ENCODE results near the gene NEURL3. TPM values are rescaled to one million over a fixed set of nuclear protein-coding genes. Genes with fewer than 3 reads are reported as not detected.

NEURL3 gene
- total and polyA plus RNA-seq, 9 of the 15 experiments (the other 6 are each of a cell fraction or from before 2014, with no cell fraction given) = not detected

DNA sequence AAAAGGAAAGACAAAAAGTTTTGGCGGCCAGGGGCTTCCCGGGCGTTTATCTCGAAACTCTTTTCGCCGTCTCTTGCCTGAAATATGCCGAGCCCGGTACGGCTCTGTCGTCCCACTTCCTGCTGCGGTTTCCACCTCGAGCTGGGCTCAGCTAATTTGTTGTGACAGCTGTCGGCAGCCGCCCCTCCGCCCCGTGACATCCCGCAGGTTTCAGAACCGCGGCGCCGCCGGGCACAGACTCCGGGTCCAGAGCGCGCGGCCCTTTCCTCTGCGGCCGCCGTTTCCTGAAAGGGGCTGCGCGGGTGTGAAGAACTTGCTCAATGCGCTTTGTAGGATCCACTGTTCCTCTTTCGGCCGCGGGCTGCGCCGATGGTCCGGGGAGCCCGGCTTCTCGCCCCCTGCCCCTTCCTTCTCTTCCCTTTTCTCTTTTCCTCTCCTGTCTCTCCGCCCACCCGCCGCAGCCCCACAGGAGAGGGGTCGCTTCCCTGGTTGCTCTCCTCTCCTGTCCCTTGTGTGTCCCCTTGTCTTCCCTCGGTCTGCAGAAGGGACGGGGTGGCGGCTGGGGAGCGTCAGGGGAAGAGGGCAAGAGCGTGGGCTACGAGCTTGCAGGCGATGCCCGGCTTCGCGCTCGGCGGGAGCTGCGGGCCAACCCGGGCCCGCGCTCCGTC, 32.0 kb upstream of the NEURL3 start (continued):
- peak; percentile 50; the same call in 1 of the 2 replicates for TF ChIP-seq SMARCE1 (IDR thresholded peaks at IDR 0.05)
- TF ChIP-seq ZBED1 (IDR thresholded peaks at IDR 0.05) = peak; percentile 84
- peak; percentile 68 for TF ChIP-seq GABPA (tag; conservative IDR thresholded peaks at IDR 0.05; ENCODE audit: low read depth)
- TF ChIP-seq FOSL1 (tag; conservative IDR thresholded peaks at IDR 0.05) = no peak
- no peak for TF ChIP-seq ZFP1 (CRISPR knock-in tag; IDR thresholded peaks at IDR 0.05)
- TF ChIP-seq HDAC1 (IDR thresholded peaks at IDR 0.05) = peak in 1 of 2 experiments; percentile 28; a peak in 1 of 4 replicates
- TF ChIP-seq, protein P1, sequence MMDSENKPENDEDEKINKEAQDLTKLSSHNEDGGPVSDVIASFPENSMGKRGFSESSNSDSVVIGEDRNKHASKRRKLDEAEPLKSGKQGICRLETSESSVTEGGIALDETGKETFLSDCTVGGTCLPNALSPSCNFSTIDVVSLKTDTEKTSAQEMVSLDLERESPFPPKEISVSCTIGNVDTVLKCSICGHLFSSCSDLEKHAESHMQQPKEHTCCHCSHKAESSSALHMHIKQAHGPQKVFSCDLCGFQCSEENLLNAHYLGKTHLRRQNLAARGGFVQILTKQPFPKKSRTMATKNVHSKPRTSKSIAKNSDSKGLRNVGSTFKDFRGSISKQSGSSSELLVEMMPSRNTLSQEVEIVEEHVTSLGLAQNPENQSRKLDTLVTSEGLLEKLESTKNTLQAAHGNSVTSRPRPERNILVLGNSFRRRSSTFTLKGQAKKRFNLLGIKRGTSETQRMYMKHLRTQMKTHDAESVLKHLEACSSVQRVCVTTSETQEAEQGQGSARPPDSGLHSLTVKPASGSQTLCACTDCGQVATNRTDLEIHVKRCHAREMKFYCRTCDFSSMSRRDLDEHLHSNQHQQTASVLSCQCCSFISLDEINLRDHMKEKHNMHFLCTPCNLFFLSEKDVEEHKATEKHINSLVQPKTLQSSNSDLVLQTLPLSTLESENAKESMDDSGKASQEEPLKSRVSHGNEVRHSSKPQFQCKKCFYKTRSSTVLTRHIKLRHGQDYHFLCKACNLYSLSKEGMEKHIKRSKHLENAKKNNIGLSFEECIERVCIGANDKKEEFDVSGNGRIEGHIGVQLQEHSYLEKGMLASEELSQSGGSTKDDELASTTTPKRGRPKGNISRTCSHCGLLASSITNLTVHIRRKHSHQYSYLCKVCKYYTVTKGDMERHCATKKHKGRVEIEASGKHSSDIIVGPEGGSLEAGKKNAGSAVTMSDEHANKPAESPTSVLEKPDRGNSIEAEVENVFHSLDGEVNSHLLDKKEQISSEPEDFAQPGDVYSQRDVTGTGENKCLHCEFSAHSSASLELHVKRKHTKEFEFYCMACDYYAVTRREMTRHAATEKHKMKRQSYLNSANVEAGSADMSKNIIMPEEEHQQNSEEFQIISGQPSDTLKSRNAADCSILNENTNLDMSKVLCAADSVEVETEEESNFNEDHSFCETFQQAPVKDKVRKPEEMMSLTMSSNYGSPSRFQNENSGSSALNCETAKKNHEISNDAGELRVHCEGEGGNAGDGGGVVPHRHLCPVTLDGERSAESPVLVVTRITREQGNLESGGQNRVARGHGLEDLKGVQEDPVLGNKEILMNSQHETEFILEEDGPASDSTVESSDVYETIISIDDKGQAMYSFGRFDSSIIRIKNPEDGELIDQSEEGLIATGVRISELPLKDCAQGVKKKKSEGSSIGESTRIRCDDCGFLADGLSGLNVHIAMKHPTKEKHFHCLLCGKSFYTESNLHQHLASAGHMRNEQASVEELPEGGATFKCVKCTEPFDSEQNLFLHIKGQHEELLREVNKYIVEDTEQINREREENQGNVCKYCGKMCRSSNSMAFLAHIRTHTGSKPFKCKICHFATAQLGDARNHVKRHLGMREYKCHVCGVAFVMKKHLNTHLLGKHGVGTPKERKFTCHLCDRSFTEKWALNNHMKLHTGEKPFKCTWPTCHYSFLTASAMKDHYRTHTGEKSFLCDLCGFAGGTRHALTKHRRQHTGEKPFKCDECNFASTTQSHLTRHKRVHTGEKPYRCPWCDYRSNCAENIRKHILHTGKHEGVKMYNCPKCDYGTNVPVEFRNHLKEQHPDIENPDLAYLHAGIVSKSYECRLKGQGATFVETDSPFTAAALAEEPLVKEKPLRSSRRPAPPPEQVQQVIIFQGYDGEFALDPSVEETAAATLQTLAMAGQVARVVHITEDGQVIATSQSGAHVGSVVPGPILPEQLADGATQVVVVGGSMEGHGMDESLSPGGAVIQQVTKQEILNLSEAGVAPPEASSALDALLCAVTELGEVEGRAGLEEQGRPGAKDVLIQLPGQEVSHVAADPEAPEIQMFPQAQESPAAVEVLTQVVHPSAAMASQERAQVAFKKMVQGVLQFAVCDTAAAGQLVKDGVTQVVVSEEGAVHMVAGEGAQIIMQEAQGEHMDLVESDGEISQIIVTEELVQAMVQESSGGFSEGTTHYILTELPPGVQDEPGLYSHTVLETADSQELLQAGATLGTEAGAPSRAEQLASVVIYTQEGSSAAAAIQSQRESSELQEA (IDR thresholded peaks at IDR 0.05; ENCODE audit: low read depth) = peak; percentile 59
- no peak for TF ChIP-seq MED1 (CRISPR knock-in tag; IDR thresholded peaks at IDR 0.05; ENCODE audit: borderline replicate concordance)
- no peak for TF ChIP-seq PHF8 (IDR thresholded peaks at IDR 0.05; ENCODE audit: borderline replicate concordance, low read length)
- no peak for TF ChIP-seq ZNF444 (CRISPR knock-in tag; IDR thresholded peaks at IDR 0.05)
- TF ChIP-seq, protein P2, sequence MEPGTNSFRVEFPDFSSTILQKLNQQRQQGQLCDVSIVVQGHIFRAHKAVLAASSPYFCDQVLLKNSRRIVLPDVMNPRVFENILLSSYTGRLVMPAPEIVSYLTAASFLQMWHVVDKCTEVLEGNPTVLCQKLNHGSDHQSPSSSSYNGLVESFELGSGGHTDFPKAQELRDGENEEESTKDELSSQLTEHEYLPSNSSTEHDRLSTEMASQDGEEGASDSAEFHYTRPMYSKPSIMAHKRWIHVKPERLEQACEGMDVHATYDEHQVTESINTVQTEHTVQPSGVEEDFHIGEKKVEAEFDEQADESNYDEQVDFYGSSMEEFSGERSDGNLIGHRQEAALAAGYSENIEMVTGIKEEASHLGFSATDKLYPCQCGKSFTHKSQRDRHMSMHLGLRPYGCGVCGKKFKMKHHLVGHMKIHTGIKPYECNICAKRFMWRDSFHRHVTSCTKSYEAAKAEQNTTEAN (CRISPR knock-in tag; IDR thresholded peaks at IDR 0.05) = no peak
- TF ChIP-seq TOE1 (IDR thresholded peaks at IDR 0.05; ENCODE audit: borderline replicate concordance) = no peak
- TF ChIP-seq TOE1 (CRISPR knock-in tag; IDR thresholded peaks at IDR 0.05; ENCODE audit: borderline replicate concordance, low read depth) = no peak
- TF ChIP-seq ZNF408 (CRISPR knock-in tag; IDR thresholded peaks at IDR 0.05; ENCODE audit: low read depth) = no peak
- no peak for TF ChIP-seq SREBF2 (CRISPR knock-in tag; IDR thresholded peaks at IDR 0.05)
- no peak for TF ChIP-seq ZKSCAN1 (IDR thresholded peaks at IDR 0.05; ENCODE audit: low read depth, low read length)
- TF ChIP-seq UBTF (IDR thresholded peaks at IDR 0.05; ENCODE audit: borderline replicate concordance in 1 of 2, low read depth in 2 of 2, low read length in 2 of 2) = peak; percentile 55 to 57; a peak in 1 of 4 replicates

Data from K562 (cell line).